Measurements from ENCODE around the gene SLC16A1.

- TF ChIP-seq POLR2A (IDR thresholded peaks at IDR 0.05) (no peak), CTCF (IDR thresholded peaks at IDR 0.05) (no peak)
Measured at GRCh38 chr1:112954945-112955772, 837 bp downstream of the SLC16A1 start.

Measured in thyroid gland (tissue), 4 donors.